Lower lobe of right lung (tissue), 2 donors: ENCODE data around the gene PPOX. TPM values are rescaled to one million over a fixed set of nuclear protein-coding genes. Genes with fewer than 3 reads are reported as not detected.

Source experiments
- ATAC-seq, 2 donors: fragments of 200-7000 bp; cut with Tn5 transposase; one replicate each; pipeline ENCODE4 v1.9.1; 2020 to 2022; ENCODE audit warnings: mild to moderate bottlenecking in 2 of 2, moderate library complexity in 2 of 2
- DNase-seq: peaks from one replicate; pipeline ENCODE4 v3.0.0-alpha.2; 2020
- H3K27ac ChIP-seq: fragments of 200-600 bp; one replicate; pipeline ENCODE4 v1.8.0; 2022
- H3K27me3 ChIP-seq: fragments of 200-600 bp; one replicate; pipeline ENCODE4 v1.8.0; 2022; ENCODE audit warnings: low read depth
- H3K36me3 ChIP-seq: fragments of 200-600 bp; one replicate; pipeline ENCODE4 v1.8.0; 2022; ENCODE audit warnings: mild to moderate bottlenecking
- H3K4me1 ChIP-seq: fragments of 200-600 bp; one replicate; pipeline ENCODE4 v1.8.0; 2022
- H3K4me3 ChIP-seq: fragments of 200-600 bp; one replicate; pipeline ENCODE4 v1.8.0; 2022; ENCODE audit warnings: mild to moderate bottlenecking
- H3K9me3 ChIP-seq: fragments of 200-600 bp; one replicate; pipeline ENCODE4 v1.8.0; 2022
- CTCF ChIP-seq: fragments of 200-600 bp; IDR thresholded peaks from one replicate; pipeline ENCODE4 v1.8.0; 2022; ENCODE audit warnings: antibody characterized with exemption, mild to moderate bottlenecking
- intact Hi-C: fragments of 100-400 bp; cut with DNase I; formaldehyde crosslinking; loops from one replicate; pipeline ENCODE4 v1.11.0; 2022
- total RNA-seq: library from RNA; stranded (reverse); fragmentation: NEBNext Ultra II Directional; extraction: Animal tissue kit (Norgen Biotek cat#: 25700); gene quantifications from one replicate; pipeline ENCODE4 v1.2.1, GENCODE V29; 2021
- donor health status: DM: no; HTN: yes; CAD: no; lungs with severe emphysema.

Gene PPOX
- total RNA-seq, 1 donor from 2014 or later: 24.1 TPM

- intact Hi-C loops: no loop called here
- no peaks in the 10 kb centered on the region for H3K9me3 ChIP-seq
- TF ChIP-seq CTCF: no peak
- DNase-seq: no peak
- peak; percentile 3 to 38 for ATAC-seq
- H3K4me3 ChIP-seq: peak overlapping the region; percentile 71
- peak overlapping the region; percentile 96 for H3K27ac ChIP-seq
- peaks cover 55% of the 10 kb centered on the region for H3K4me1 ChIP-seq
- no peaks in the 10 kb centered on the region for H3K27me3 ChIP-seq
- H3K36me3 ChIP-seq: peaks cover 25% of the 10 kb centered on the region
Measured at GRCh38 chr1:161131523-161132409, 34.5 kb upstream of the PPOX start.

- DNase-seq (peak; percentile 95), ATAC-seq (peak; percentile 96)
- intact Hi-C loops: no loop called here
- Histone ChIP-seq H3K9me3 (no peaks in the 10 kb centered on the region), H3K4me1 (peaks cover 54% of the 10 kb centered on the region), H3K27ac (peak within 1 kb of the TSS; percentile 96), H3K4me3 (peak within 1 kb of the TSS; percentile 71), H3K36me3 (peaks cover 17% of the 10 kb centered on the region), H3K27me3 (no peaks in the 10 kb centered on the region)
- TF ChIP-seq CTCF: no peak
Measured at GRCh38 chr1:161132410-161133219, 33.6 kb upstream of the PPOX start, which contains the start of gene DEDD. Gene DEDD (minus strand): TSS chr1:161132667. CDS start chr1:161124462, 8,205 bp downstream.

DNA sequence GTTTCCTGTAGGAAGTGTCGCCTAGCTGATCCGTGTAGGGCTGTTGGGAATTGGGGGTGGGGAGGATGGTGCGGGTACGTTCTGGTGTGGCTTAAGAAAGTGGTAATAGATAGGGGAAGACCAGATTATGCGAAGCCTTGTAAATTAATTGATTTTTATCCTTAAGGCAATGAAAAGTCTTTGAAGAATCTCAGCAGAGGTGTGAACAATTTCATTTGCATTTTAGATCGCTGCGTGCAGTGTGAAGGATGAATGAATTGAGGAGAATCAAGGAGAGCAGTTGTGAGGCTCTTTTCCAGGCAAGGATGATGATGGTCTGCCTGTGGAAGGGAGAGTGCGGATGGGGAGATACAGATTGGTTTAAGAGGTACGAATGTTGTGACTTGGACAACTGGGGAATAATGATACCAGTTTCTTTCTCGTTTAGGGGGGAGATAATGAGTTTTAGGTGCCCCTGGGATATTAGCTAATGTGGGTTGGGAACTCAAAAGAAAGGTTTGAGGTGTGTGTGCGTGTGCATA is 32.9 kb upstream of the PPOX start:
- Histone ChIP-seq H3K27ac (peak overlapping the region; percentile 96), H3K27me3 (no peaks in the 10 kb centered on the region), H3K9me3 (no peaks in the 10 kb centered on the region), H3K36me3 (peaks cover 10% of the 10 kb centered on the region), H3K4me3 (peak overlapping the region; percentile 71), H3K4me1 (peaks cover 53% of the 10 kb centered on the region)
- intact Hi-C loops: no loop called here
- no peak for TF ChIP-seq CTCF
- DNase-seq (no peak), ATAC-seq (no peak)

DNA sequence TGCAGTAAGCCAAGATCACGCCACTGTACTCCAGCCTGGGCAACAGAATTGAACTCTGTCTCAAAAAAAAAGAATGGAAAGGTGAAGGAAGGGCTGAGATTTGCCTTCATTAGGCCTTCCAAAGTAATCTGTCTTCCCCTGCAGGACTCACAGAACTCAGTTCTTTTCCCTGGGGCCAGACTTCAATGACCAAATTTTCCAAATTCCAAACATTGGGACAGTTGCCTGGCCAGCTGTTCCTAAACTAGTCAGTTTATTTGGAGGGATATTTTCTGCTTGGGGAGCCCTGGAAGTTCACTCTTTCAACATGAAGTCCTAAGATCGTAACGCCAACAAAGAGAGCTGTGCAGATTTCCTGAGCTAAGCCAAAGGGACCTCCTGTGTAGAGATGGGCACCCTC is 28.3 kb upstream of the PPOX start:
- no peak overlapping the region for H3K4me3 ChIP-seq
- no peaks in the 10 kb centered on the region for H3K9me3 ChIP-seq
- ATAC-seq (no peak), DNase-seq (no peak)
- H3K36me3 ChIP-seq: no peaks in the 10 kb centered on the region
- intact Hi-C loops: no loop called here
- TF ChIP-seq CTCF: no peak
- H3K27ac ChIP-seq: peak overlapping the region; percentile 9
- H3K4me1 ChIP-seq: peaks cover 39% of the 10 kb centered on the region
- H3K27me3 ChIP-seq: no peaks in the 10 kb centered on the region

DNA sequence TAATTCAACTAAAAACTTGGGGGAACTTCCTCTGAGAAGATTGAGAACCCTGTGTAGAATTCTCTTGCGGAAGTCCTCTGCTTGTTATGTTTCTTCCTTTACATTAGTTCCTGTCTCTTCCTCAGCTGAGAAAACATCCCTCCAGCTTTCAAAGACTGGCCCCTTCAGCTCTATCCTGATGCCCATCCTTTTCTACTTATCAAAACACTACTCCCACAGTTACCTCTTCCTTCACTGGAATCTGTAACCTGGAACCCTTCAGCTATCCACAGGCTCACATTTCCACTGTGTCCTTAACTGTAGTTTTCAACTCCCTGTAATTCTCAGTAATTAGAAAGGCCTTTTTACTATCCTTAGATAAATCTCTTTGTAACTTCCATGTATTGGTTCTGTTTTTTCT is 27.8 kb upstream of the PPOX start:
- Histone ChIP-seq H3K36me3 (no peaks in the 10 kb centered on the region), H3K27ac (peak overlapping the region; percentile 9), H3K4me3 (no peak overlapping the region), H3K9me3 (no peaks in the 10 kb centered on the region), H3K27me3 (no peaks in the 10 kb centered on the region), H3K4me1 (peaks cover 39% of the 10 kb centered on the region)
- DNase-seq: no peak
- no peak for ATAC-seq
- intact Hi-C loops: no loop called here
- no peak for TF ChIP-seq CTCF
